CD8-positive, alpha-beta memory T cell (primary cell): ENCODE results near the gene ZNF101. TPM values are rescaled to one million over a fixed set of nuclear protein-coding genes. Genes with fewer than 3 reads are reported as not detected.
"Not testable (repeated sequence)": the region's sequence is repeated elsewhere in the genome, so short reads cannot be mapped to it uniquely, and the experiment has no call there.

ENCODE experiments used
- CTCF ChIA-PET: fragments of 350-600 bp; sonication (Branson Sonifier 250); formaldehyde crosslinking; loops from one replicate; lab custom pipeline; 2021; ENCODE audit warnings: antibody characterized with exemption; lab: Charles Lee
- POLR2A ChIA-PET: fragments of 350-600 bp; sonication (Branson Sonifier 250); formaldehyde crosslinking; loops from one replicate; lab custom pipeline; 2021; ENCODE audit warnings: antibody characterized with exemption; lab: Charles Lee
- DNase-seq, 5 donors: peaks; one replicate each; pipeline versions ENCODE4 v3.0.0 to v3.0.0-alpha.2; 2020 to 2022; ENCODE audit warnings: mixed read lengths in 1 of 5
- H3K27ac ChIP-seq: one replicate; pipeline ENCODE4 v1.7.0; 2013; ENCODE audit warnings: low read depth, mild to moderate bottlenecking, low read length, moderate library complexity
- H3K27me3 ChIP-seq: 2 replicates; pipeline ENCODE4 v1.7.0; 2013; ENCODE audit warnings: low read length, mild to moderate bottlenecking; ENCODE audit not compliant: insufficient read depth, poor library complexity, severe bottlenecking
- H3K36me3 ChIP-seq: 2 replicates; pipeline ENCODE4 v1.7.0; 2013; ENCODE audit warnings: mild to moderate bottlenecking, low read length, moderate library complexity; ENCODE audit not compliant: insufficient read depth
- H3K4me1 ChIP-seq: 2 replicates; pipeline ENCODE4 v1.7.0; 2013; ENCODE audit warnings: mild to moderate bottlenecking, low read length, moderate library complexity; ENCODE audit not compliant: insufficient read depth
- H3K4me3 ChIP-seq: 2 replicates; pipeline ENCODE4 v1.7.0; 2013; ENCODE audit warnings: mild to moderate bottlenecking, low read length
- H3K9me3 ChIP-seq: 2 replicates; pipeline ENCODE4 v1.7.0; 2013; ENCODE audit warnings: mild to moderate bottlenecking, low read length
- H3K27ac Mint-ChIP-seq, 8 donors: one replicate each; pipeline ENCODE4 v1.8.0; 2020 to 2021; ENCODE audit warnings: mixed read lengths in 8 of 8, mild to moderate bottlenecking in 6 of 8, inconsistent platforms in 3 of 8, moderate library complexity in 3 of 8
- H3K27me3 Mint-ChIP-seq, 2 donors: one replicate each; pipeline ENCODE4 v1.8.0; 2020 to 2021; ENCODE audit warnings: mixed read lengths in 2 of 2, mild to moderate bottlenecking in 1 of 2, moderate library complexity in 1 of 2
- H3K36me3 Mint-ChIP-seq, 3 donors: one replicate each; pipeline ENCODE4 v1.8.0; 2020 to 2021; ENCODE audit warnings: mixed read lengths in 3 of 3, inconsistent platforms in 1 of 3, mild to moderate bottlenecking in 1 of 3
- H3K4me1 Mint-ChIP-seq, 3 donors: one replicate each; pipeline ENCODE4 v1.8.0; 2020 to 2021; ENCODE audit warnings: mixed read lengths in 3 of 3, inconsistent platforms in 1 of 3, mild to moderate bottlenecking in 1 of 3
- H3K4me3 Mint-ChIP-seq, 7 donors: one replicate each; pipeline ENCODE4 v1.8.0; 2020 to 2021; ENCODE audit warnings: mixed read lengths in 7 of 7, mild to moderate bottlenecking in 6 of 7, moderate library complexity in 4 of 7, inconsistent platforms in 2 of 7
- H3K9me3 Mint-ChIP-seq, 5 donors: one replicate each; pipeline ENCODE4 v1.8.0; 2020 to 2022; ENCODE audit warnings: mixed read lengths in 5 of 5, mild to moderate bottlenecking in 3 of 5, moderate library complexity in 2 of 5, inconsistent platforms in 1 of 5
- polyA plus RNA-seq: library from polyadenylated mRNA; unstranded; fragments of 300-500 nt; fragmentation: Illumina TruSeq; gene quantifications from one replicate; pipeline ENCODE4 v1.2.3, GENCODE V29; 2021
- total RNA-seq, 2 experiments: library from RNA; stranded (reverse); gene quantifications; one replicate each; pipeline ENCODE4 v1.2.3, GENCODE V29; 2021

Gene ZNF101
- total and polyA plus RNA-seq, 3 experiments from 2014 or later = 73.6 to 103 (median 74.0) TPM

GRCh38 chr19:19679176-19680073, 10.8 kb downstream of the ZNF101 start:
- Histone ChIP-seq H3K27me3 (no peaks in the 10 kb centered on the region), H3K4me1 (no peaks in the 10 kb centered on the region), H3K9me3 (peaks cover 71% of the 10 kb centered on the region), H3K27ac (no peak overlapping the region), H3K4me3 (peak overlapping the region; percentile 16), H3K36me3 (peaks cover 56% of the 10 kb centered on the region)
- H3K27ac Mint-ChIP-seq = no peak overlapping the region
- peaks cover 27 to 47% (median 35%) of the 10 kb centered on the region in 3 donors for H3K4me1 Mint-ChIP-seq
- DNase-seq = no peak
- H3K4me3 Mint-ChIP-seq = no peak overlapping the region
- ChIA-PET POLR2A (interaction anchor here (0.7 to 1.7 kb wide), 3 partner anchors 10 to 28 kb away, joined by 3 to 8 read pairs (median 4); no protein-coding TSS in a partner anchor), CTCF (no interaction called here)
- H3K36me3 Mint-ChIP-seq = peaks cover 49 to 82% (median 82%) of the 10 kb centered on the region in 3 donors
- H3K9me3 Mint-ChIP-seq = peaks cover 14 to 87% (median 73%) of the 10 kb centered on the region in 5 donors
- peaks cover 0 to 4% of the 10 kb centered on the region in 2 donors for H3K27me3 Mint-ChIP-seq

DNA sequence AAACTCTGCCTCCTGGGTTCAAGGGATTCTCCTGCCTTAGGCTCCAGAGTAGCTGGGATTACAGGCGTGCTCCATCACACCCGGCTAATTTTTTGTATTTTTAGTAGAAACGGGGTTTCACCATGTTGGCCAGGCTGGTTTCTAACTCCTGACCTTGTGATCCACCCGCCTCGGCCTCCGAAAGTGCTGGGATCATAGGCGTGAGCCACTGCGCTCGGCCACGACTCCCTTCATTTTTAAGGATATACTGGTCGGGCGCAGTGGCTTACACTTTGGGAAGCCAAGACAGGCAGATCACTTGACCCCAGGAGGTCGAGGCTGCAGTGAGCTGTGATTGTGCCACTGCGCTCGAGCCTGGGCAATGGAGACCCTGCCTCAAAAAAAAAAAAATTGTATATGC, 17.5 kb downstream of the ZNF101 start:
- peaks cover 13 to 40% (median 39%) of the 10 kb centered on the region in 3 donors for H3K36me3 Mint-ChIP-seq
- CTCF ChIA-PET = interaction anchor here (1.8 kb wide), 1 partner anchor 18 kb away, joined by 4 read pairs; no protein-coding TSS in a partner anchor
- H3K4me1 ChIP-seq, H3K27me3 ChIP-seq, H3K27me3 Mint-ChIP-seq, H3K4me3 Mint-ChIP-seq, H3K27ac ChIP-seq, H3K4me1 Mint-ChIP-seq, H3K4me3 ChIP-seq, H3K36me3 ChIP-seq: not testable (repeated sequence)
- DNase-seq = peak in 1 of 5 donors; percentile 40
- H3K27ac Mint-ChIP-seq = peak overlapping the region in 2 of 8 donors; percentile 18 to 74
- POLR2A ChIA-PET = interaction anchor here (1.5 kb wide), 1 partner anchor 17 kb away, joined by 8 read pairs; the partner anchor contains the start of gene ZNF101
- peaks cover 26% of the 10 kb centered on the region for H3K9me3 ChIP-seq
- peaks cover 0 to 53% (median 41%) of the 10 kb centered on the region in 5 donors for H3K9me3 Mint-ChIP-seq

DNA sequence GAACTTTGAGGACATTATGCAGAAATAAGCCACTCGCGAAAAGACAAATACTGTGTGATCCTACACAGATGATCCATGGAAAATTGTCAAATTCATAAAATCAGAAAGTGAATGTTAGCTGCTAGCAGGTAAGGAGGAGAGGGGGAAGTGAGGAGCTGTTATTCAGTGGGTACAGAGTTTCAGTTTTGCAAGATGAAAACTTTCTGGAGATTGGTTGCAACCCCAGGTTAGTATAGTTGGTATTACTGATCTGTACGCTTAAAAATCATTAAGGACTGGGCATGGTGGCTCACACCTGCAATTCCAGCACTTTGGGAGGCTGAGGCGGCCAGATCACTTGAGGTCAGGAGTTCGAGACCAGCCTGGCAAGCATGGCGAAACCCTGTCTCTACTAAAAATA, 17.9 kb downstream of the ZNF101 start:
- Histone ChIP-seq H3K9me3 (peaks cover 22% of the 10 kb centered on the region), H3K27ac (no peak overlapping the region), H3K27me3 (no peaks in the 10 kb centered on the region), H3K4me1 (no peaks in the 10 kb centered on the region), H3K36me3 (no peaks in the 10 kb centered on the region), H3K4me3 (no peak overlapping the region)
- no peaks in the 10 kb centered on the region for H3K27me3 Mint-ChIP-seq
- DNase-seq = no peak
- peaks cover 0 to 48% (median 36%) of the 10 kb centered on the region in 5 donors for H3K9me3 Mint-ChIP-seq
- H3K36me3 Mint-ChIP-seq = peaks cover 13 to 36% (median 35%) of the 10 kb centered on the region in 3 donors
- H3K27ac Mint-ChIP-seq = peak overlapping the region in 3 of 8 donors; percentile 18 to 46 (median 21)
- peaks cover 6 to 9% (median 8%) of the 10 kb centered on the region in 3 donors for H3K4me1 Mint-ChIP-seq
- ChIA-PET CTCF (interaction anchor here (1.8 kb wide), 1 partner anchor 19 kb away, joined by 4 read pairs; no protein-coding TSS in a partner anchor), POLR2A (interaction anchor here (1.5 kb wide), 1 partner anchor 17 kb away, joined by 8 read pairs; the partner anchor contains the start of gene ZNF101)
- no peak overlapping the region for H3K4me3 Mint-ChIP-seq

DNA sequence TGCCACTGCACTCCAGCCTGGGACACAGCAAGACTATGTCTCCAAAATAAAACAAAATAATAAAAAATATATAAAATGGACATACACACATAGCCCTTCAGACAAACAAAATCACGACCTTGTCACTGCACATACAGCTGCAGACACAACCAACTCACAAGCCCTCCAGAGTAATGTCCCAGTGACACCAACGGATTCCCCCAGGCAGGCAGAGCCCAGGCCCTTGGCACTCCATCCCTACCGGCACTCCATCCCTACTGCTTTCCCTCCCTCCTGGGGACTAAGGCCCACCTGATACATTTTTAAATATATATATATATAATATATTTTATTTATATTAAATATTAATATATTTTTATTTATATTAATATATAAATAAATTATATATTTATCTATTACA, 18.5 kb downstream of the ZNF101 start:
- H3K27me3 Mint-ChIP-seq = no peaks in the 10 kb centered on the region
- Histone ChIP-seq H3K9me3 (peaks cover 19% of the 10 kb centered on the region), H3K4me3 (no peak overlapping the region), H3K27ac (no peak overlapping the region), H3K36me3 (no peaks in the 10 kb centered on the region), H3K27me3 (no peaks in the 10 kb centered on the region), H3K4me1 (no peaks in the 10 kb centered on the region)
- peak in 1 of 5 donors; percentile 22 for DNase-seq
- no peak overlapping the region for H3K4me3 Mint-ChIP-seq
- H3K36me3 Mint-ChIP-seq = peaks cover 13 to 35% (median 33%) of the 10 kb centered on the region in 3 donors
- no peak overlapping the region for H3K27ac Mint-ChIP-seq
- H3K4me1 Mint-ChIP-seq = peaks cover 6 to 9% (median 8%) of the 10 kb centered on the region in 3 donors
- ChIA-PET CTCF (interaction anchor here (1.8 kb wide), 1 partner anchor 19 kb away, joined by 4 read pairs; no protein-coding TSS in a partner anchor), POLR2A (interaction anchor here (1.5 kb wide), 1 partner anchor 18 kb away, joined by 8 read pairs; the partner anchor contains the start of gene ZNF101)
- H3K9me3 Mint-ChIP-seq = peaks cover 0 to 47% (median 36%) of the 10 kb centered on the region in 5 donors

- DNase-seq, CTCF ChIA-PET, H3K4me1 Mint-ChIP-seq, H3K27me3 ChIP-seq, H3K4me3 ChIP-seq, H3K27me3 Mint-ChIP-seq, H3K27ac ChIP-seq, H3K9me3 ChIP-seq, H3K4me3 Mint-ChIP-seq, H3K36me3 ChIP-seq, H3K27ac Mint-ChIP-seq, H3K4me1 ChIP-seq: not testable (repeated sequence)
- Mint-ChIP-seq H3K9me3 (peaks cover 0 to 27% (median 21%) of the 10 kb centered on the region in 5 donors), H3K36me3 (peaks cover 3 to 18% (median 18%) of the 10 kb centered on the region in 3 donors)
- POLR2A ChIA-PET = interaction anchor here (0.6 to 0.8 kb wide), 2 partner anchors 21 to 147 kb away, joined by 3 to 12 read pairs; partner anchors contain the start of gene ZNF101
Measured at GRCh38 chr19:19689023-19689422, 20.4 kb downstream of the ZNF101 start.

GRCh38 chr19:19691683-19692082, 23.0 kb downstream of the ZNF101 start:
- CTCF ChIA-PET = no interaction called here
- Mint-ChIP-seq H3K4me3 (no peak overlapping the region), H3K27me3 (no peaks in the 10 kb centered on the region), H3K36me3 (peaks cover 2 to 9% (median 7%) of the 10 kb centered on the region in 3 donors), H3K27ac (no peak overlapping the region), H3K9me3 (peaks cover 0 to 7% (median under 1%) of the 10 kb centered on the region in 5 donors), H3K4me1 (peaks cover 0 to 3% (median 3%) of the 10 kb centered on the region in 3 donors)
- no peaks in the 10 kb centered on the region for H3K4me1 ChIP-seq
- DNase-seq = no peak
- POLR2A ChIA-PET = interaction anchor here (0.6 to 1.4 kb wide), 4 partner anchors 9 to 298 kb away, joined by 3 to 10 read pairs (median 4); no protein-coding TSS in a partner anchor
- no peak overlapping the region for H3K4me3 ChIP-seq
- H3K36me3 ChIP-seq = no peaks in the 10 kb centered on the region
- H3K27ac ChIP-seq = no peak overlapping the region
- no peaks in the 10 kb centered on the region for H3K27me3 ChIP-seq
- H3K9me3 ChIP-seq = no peaks in the 10 kb centered on the region

DNA sequence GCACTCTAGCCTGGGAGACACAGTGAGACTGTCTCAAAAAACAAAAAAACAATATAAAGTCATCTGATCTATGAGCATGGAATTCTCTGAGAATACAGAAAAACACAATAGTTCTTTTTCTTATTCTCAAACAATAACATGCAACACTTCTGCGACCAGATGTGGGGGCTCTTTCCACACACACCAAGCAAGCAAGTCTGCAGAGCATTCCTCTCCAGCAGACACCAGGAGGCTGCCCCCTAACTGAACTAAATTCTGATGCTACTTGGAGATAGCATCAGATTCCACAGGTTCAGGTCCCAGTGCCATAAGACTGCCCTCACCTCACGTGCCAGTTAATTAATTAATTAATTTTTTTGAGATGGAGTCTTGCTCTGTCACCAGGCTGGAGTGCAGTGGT, 27.7 kb downstream of the ZNF101 start:
- Mint-ChIP-seq H3K4me1 (peaks cover 0 to 3% (median 3%) of the 10 kb centered on the region in 3 donors), H3K27me3 (no peaks in the 10 kb centered on the region), H3K27ac (peak overlapping the region in 1 of 8 donors; percentile 38), H3K4me3 (no peak overlapping the region), H3K9me3 (peaks cover 0 to 14% (median 4%) of the 10 kb centered on the region in 5 donors), H3K36me3 (peaks cover 1 to 13% (median 4%) of the 10 kb centered on the region in 3 donors)
- Histone ChIP-seq H3K4me1 (no peaks in the 10 kb centered on the region), H3K36me3 (no peaks in the 10 kb centered on the region), H3K27me3 (no peaks in the 10 kb centered on the region), H3K9me3 (no peaks in the 10 kb centered on the region), H3K4me3 (no peak overlapping the region), H3K27ac (no peak overlapping the region)
- ChIA-PET CTCF (no interaction called here), POLR2A (no interaction called here)
- no peak for DNase-seq
